Natural killer cell treated with Interleukin-12 subunit alpha and Interleukin-12 subunit beta and Interleukin-15 and Interleukin-18, amount 100 ng/mL, for 72 hours (primary cell): ENCODE data around the gene SHC2. TPM values are rescaled to one million over a fixed set of nuclear protein-coding genes. Genes with fewer than 3 reads are reported as not detected.
A peak's percentile ranks its signal among the peaks of the same experiment; 100 is the strongest.

Experiments
- ATAC-seq, 2 donors: fragments of 150-1000 bp; cut with Tn5 transposase in 1 of 2; sonication (Bioruptor Pico), chemical (Tn5 transposase) in 1 of 2; 2 replicates each; pipeline ENCODE4 v1.10.0; 2021
- DNase-seq: peaks from one replicate; pipeline ENCODE4 v3.0.0; 2022; ENCODE audit warnings: low spot score
- H3K27ac Mint-ChIP-seq, 2 donors: 1 replicate in 1 of 2; 2 replicates in 1 of 2; pipeline ENCODE4 v1.8.0; 2022; ENCODE audit warnings: mixed read lengths in 2 of 2, mild to moderate bottlenecking in 1 of 2, moderate library complexity in 1 of 2
- H3K27me3 Mint-ChIP-seq, 2 donors: 1 replicate in 1 of 2; 2 replicates in 1 of 2; pipeline ENCODE4 v1.8.0; 2022; ENCODE audit warnings: mixed read lengths in 2 of 2
- H3K36me3 Mint-ChIP-seq: one replicate; pipeline ENCODE4 v1.8.0; 2022; ENCODE audit warnings: mixed read lengths
- H3K4me1 Mint-ChIP-seq, 2 donors: 1 replicate in 1 of 2; 2 replicates in 1 of 2; pipeline ENCODE4 v1.8.0; 2022; ENCODE audit warnings: low read depth in 2 of 2, mixed read lengths in 2 of 2, mild to moderate bottlenecking in 1 of 2
- H3K4me3 Mint-ChIP-seq: one replicate; pipeline ENCODE4 v1.8.0; 2022; ENCODE audit warnings: mixed read lengths
- H3K9me3 Mint-ChIP-seq: 2 replicates; pipeline ENCODE4 v1.8.0; 2022; ENCODE audit warnings: mixed read lengths
- total RNA-seq, 2 donors: library from RNA; stranded (reverse); gene quantifications; one replicate each; pipeline ENCODE4 v1.2.3, GENCODE V29; 2022

Gene SHC2
- total RNA-seq, 2 donors from 2014 or later, result 0.67 TPM; not detected in 1

DNA sequence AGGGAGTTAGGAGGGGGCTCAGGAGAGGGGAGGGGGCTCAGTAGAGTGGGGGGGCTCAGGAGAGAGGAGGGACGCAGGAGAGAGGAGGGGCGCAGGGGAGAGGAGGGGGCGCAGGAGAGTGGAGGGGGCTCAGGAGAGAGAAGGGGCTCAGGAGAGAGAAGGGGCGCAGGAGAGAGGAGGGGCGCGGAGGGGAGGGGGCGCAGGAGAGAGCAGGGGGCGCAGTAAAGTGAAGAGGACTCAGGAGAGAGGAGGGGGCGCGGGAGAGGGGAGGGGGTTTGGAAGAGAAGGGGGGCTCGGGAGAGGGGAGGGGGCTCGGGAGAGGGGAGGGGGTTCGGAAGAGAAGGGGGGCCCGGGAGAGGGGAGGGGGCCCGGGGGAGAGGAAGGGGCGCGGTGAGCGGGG lies 36.2 kb upstream of the SHC2 start:
- Mint-ChIP-seq H3K27me3 (peaks cover 8 to 11% of the 10 kb centered on the region in 2 donors), H3K36me3 (peaks cover 6% of the 10 kb centered on the region), H3K27ac (no peak overlapping the region), H3K4me1 (peaks cover 6 to 18% of the 10 kb centered on the region in 2 donors), H3K9me3 (no peaks in the 10 kb centered on the region), H3K4me3 (no peak overlapping the region)
- DNase-seq (no peak), ATAC-seq (no peak)

- DNase-seq, result no peak
- no peak for ATAC-seq
- Mint-ChIP-seq H3K4me1 (peaks cover 6 to 18% of the 10 kb centered on the region in 2 donors), H3K36me3 (peaks cover 6% of the 10 kb centered on the region), H3K9me3 (no peaks in the 10 kb centered on the region), H3K27ac (no peak within 1 kb of the TSS), H3K4me3 (no peak within 1 kb of the TSS), H3K27me3 (peaks cover 8 to 11% of the 10 kb centered on the region in 2 donors)
Measured at GRCh38 chr19:496112-496665, 35.4 kb upstream of the SHC2 start, which contains the start of gene MADCAM1. MADCAM1 (plus strand) TSS chr19:496486; CDS start chr19:496500, 14 bp downstream.

DNA sequence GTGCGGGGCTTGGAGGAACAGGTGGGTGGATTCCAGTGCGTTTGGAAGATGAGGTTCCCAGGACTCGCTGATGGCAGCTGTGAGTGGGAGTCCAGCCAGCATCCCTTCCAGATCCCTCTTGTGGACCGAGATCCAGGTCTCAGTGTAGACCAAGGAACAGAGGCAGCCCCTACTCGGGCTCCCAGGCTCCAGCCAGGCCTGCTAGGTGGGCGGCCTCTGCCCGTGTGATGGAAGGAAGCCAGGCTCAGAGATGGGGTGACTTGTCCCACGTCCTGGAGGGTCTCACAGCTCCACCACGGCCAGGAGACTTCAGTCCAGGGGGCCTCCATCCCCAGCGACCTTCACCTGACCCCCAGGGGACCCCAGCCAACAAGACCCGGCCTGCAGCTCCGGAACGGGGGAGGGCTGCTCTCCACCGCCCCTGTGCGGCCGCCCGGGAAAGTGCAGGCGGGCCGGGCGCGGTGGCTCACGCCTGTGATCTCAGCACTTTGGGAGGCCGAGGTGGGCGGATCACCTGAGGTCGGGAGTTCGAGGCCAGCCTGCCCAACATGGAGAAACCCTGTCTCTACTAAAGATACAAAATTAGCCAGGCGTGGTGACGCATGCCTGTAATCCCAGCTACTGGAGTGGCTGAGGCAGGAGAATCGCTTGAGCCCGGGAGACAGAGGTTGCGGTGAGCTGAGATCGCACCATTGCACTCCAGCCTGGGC lies 34.7 kb upstream of the SHC2 start:
- Mint-ChIP-seq H3K9me3 (no peaks in the 10 kb centered on the region), H3K27ac (no peak overlapping the region), H3K27me3 (peaks cover 8 to 11% of the 10 kb centered on the region in 2 donors), H3K4me3 (no peak overlapping the region), H3K36me3 (peaks cover 6% of the 10 kb centered on the region), H3K4me1 (peaks cover 6 to 18% of the 10 kb centered on the region in 2 donors)
- ATAC-seq, result peak; percentile 47 to 52
- no peak for DNase-seq

DNA sequence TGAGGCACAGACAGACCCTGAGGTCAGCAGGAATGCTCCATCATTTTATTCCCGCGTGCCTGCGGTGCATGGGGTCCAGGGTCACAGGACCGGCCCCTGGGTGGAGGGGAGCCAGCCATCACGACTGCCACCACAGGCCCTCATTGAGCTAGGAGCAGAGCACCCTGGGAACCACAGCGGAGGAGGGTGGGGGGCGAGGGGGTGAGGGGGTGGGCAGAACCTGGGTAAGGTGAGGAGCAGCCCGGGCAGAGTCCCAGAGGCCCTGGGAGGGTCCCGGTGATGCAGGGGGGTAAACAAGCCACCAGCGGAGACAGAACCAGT lies 34.2 kb upstream of the SHC2 start:
- peaks cover 8 to 11% of the 10 kb centered on the region in 2 donors for H3K27me3 Mint-ChIP-seq

DNA sequence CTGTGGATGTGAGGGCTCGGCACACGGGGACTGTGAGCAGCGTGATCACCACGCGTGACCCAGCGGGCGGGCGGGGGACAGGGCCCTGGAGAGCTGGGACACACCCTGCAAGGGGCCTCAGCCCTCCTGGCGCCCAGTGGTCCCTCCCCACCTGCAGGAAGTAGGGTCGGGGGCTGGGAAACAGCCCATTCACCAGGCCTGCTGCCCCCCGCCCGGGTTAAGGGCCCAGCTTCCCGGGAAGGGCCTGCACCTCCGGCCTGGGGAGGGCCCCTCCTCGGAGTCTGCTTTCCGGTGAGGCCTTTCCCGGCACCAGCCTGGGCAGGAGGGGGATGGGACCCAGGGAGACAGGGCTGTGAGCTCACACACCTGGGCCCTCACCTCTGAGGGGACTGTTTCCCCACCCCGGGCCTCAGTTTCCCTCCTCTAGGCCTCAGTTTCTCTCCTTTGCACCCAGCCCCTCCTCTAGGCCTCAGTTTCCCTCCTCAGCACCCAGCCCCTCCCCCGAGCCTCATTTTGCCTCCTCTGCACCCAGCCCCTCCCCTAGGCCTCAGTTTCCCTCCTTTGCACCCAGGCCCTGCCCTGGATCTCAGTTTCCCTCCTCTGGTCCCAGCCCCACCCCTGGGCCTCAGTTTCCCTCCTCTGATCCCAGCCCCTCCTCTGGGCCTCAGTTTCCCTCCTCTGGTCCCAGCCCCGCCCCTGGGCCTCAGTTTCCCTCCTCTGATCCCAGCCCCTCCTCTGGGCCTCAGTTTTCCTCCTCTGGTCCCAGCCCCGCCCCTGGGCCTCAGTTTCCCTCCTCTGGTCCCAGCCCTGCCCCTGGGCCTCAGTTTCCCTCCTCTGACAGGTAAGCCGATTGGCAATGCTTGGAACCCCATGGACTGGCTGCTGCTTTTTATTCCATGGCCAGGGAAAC lies 33.6 kb upstream of the SHC2 start:
- peaks cover 6 to 8% of the 10 kb centered on the region in 2 donors for H3K27me3 Mint-ChIP-seq
- no peak for DNase-seq
- H3K9me3 Mint-ChIP-seq, result no peaks in the 10 kb centered on the region
- peaks cover 6% of the 10 kb centered on the region for H3K36me3 Mint-ChIP-seq
- peaks cover 12 to 16% of the 10 kb centered on the region in 2 donors for H3K4me1 Mint-ChIP-seq
- no peak for ATAC-seq
- peak overlapping the region; percentile 11 to 18 for H3K27ac Mint-ChIP-seq
- no peak overlapping the region for H3K4me3 Mint-ChIP-seq

More for the DNA sequence above, 34.2 kb upstream of the SHC2 start:
- H3K4me1 Mint-ChIP-seq, result peaks cover 7 to 18% of the 10 kb centered on the region in 2 donors
- no peaks in the 10 kb centered on the region for H3K9me3 Mint-ChIP-seq
- no peak overlapping the region for H3K27ac Mint-ChIP-seq
- no peak overlapping the region for H3K4me3 Mint-ChIP-seq
- ATAC-seq (no peak), DNase-seq (no peak)
- peaks cover 6% of the 10 kb centered on the region for H3K36me3 Mint-ChIP-seq

DNA sequence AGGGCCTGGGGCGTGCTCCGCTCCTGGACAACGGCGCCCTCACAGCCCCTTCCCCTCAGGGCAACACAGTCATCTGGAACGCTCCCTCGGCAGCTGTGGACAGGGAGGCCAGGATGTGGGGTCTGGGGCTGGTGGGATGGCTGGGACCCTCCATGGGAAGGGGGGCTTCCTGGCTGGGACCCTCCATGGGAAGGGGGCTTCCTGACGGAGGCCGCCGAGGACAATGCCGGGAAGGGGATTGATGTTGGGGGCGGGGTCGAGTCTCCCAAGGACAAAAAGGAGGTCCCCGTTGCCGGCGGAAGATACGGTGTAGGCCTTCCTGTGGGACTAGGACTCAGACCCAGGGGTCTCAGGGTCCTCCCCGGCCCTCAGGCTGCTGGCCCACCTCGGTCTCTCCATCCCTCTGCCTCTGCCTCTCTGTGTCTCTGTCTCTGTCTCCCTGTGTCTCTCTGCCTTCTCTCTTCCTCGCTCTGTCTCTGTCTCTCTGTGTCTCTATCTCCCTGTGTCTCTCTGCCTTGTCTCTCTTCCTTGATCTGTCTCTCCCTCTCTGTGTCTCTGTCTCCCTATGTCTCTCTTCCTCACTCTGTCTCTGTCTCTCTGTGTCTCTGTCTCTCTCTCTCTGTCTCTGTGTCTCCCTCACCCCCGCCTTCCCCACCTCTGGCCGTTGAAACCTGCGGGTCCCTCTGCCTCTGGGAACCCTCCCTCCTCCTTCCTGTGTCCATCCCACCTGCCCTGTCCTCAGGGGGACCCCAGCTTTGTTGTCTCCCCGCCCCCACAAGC lies 32.7 kb upstream of the SHC2 start:
- H3K4me1 Mint-ChIP-seq, result peaks cover 12% of the 10 kb centered on the region in 2 donors
- no peak for ATAC-seq
- no peak overlapping the region for H3K4me3 Mint-ChIP-seq
- H3K9me3 Mint-ChIP-seq, result no peaks in the 10 kb centered on the region
- DNase-seq, result no peak
- H3K36me3 Mint-ChIP-seq, result peaks cover 6% of the 10 kb centered on the region
- peak overlapping the region; percentile 11 to 18 for H3K27ac Mint-ChIP-seq
- peaks cover 0 to 4% of the 10 kb centered on the region in 2 donors for H3K27me3 Mint-ChIP-seq

- Mint-ChIP-seq H3K4me3 (no peak overlapping the region), H3K36me3 (peaks cover 6% of the 10 kb centered on the region), H3K4me1 (peaks cover 9 to 12% of the 10 kb centered on the region in 2 donors), H3K9me3 (no peaks in the 10 kb centered on the region), H3K27me3 (no peaks in the 10 kb centered on the region), H3K27ac (no peak overlapping the region)
- DNase-seq (no peak), ATAC-seq (no peak)
Measured at GRCh38 chr19:492091-492531, 31.3 kb upstream of the SHC2 start.

- H3K27ac Mint-ChIP-seq, result no peak overlapping the region
- H3K27me3 Mint-ChIP-seq, result peaks cover 0 to 1% of the 10 kb centered on the region in 2 donors
- ATAC-seq, result no peak
- H3K36me3 Mint-ChIP-seq, result peaks cover 6% of the 10 kb centered on the region
- DNase-seq, result no peak
- no peaks in the 10 kb centered on the region for H3K9me3 Mint-ChIP-seq
- H3K4me3 Mint-ChIP-seq, result no peak overlapping the region
- H3K4me1 Mint-ChIP-seq, result peaks cover 9 to 12% of the 10 kb centered on the region in 2 donors
Measured at GRCh38 chr19:491146-491741, 30.4 kb upstream of the SHC2 start.

DNA sequence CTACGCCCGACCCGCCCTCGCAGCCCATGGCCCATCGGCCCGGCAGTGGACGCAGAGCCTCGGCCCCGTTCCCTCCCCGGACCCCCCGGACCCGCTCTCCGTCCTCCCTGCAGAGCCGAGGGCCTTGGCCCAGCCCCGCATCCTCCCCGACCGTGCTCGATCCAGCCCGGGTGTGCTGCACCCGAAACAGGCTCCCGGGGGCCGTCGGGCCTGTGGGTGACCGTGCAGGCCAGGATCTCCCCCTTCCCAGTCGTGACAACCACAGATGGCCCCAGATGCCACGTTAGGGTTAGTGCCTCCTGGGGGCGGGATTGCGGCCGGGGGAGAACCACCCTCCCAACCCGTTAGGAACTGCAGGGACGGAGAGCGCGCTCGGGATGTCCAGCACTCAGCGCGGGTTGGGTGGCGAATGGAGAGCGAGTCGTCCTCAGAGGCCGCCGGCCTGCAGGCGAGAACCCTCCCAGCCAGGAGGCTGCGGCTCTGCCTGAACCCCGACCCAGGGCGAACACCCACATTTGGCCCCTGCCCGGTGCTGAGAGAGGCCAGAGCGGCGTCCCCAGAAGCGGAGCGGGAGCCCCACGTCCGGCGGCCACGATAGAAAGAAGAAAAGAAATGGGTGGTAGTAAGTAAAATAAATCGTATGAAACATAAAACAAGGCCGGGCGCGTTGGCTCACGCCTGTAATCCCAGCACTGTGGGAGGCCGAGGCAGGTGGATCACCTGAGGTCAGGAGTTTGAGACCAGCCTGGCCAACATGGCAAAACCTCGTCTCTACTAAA lies 28.8 kb upstream of the SHC2 start:
- Mint-ChIP-seq H3K27ac (peak overlapping the region; percentile 28 to 53), H3K4me3 (peak overlapping the region; percentile 66), H3K9me3 (no peaks in the 10 kb centered on the region), H3K36me3 (peaks cover 6% of the 10 kb centered on the region), H3K4me1 (peaks cover 9 to 12% of the 10 kb centered on the region in 2 donors), H3K27me3 (peaks cover 0 to 3% of the 10 kb centered on the region in 2 donors)
- ATAC-seq, result peak in 1 of 2 donors; percentile 34
- no peak for DNase-seq

DNA sequence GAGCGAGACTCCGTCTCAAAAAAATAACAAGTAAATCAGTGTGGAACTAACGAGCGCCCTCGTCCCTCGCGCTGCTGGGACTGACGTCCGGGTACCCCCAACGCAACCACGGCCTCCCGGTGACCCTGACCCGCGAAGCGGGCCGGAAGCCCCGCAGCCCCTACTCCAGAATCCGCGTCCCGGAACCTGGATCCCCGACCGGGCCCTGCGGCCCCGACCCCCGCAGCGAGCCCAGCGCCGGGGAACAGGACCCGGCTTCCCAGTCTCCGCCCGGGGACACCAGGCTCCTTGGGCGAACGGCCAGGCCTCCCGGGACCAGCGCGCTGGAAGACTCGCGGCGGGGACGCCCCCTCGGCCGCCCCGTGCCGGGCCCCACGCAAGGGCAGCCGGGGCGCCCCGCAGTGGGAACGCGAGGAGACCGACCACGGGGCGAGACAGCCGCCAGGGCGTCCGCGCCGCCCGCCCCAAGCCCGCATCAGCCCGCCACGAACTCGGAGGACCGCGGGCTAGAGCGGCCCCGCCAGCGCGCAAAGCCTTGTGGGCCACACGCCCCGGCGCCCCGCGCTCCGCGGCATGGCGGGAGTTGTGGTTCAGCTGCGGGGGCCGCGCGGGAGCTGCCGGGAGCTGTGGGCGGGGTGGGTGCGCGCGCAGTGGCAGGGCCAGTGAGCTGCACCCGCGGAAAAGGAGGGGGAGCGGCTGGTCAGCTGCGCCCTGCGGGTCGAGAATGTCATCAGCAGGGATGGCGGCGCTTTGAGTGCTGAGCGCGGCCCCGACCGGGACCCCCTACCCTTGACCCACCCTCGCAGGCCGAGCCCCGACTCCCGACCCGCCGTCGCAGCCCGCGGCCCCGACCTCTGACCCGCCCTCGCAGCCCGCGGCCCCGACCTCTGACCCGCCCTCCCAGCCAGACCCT lies 27.9 kb upstream of the SHC2 start:
- Mint-ChIP-seq H3K36me3 (peaks cover 4% of the 10 kb centered on the region), H3K27me3 (peaks cover 0 to 7% of the 10 kb centered on the region in 2 donors), H3K4me3 (peak overlapping the region; percentile 78), H3K9me3 (no peaks in the 10 kb centered on the region), H3K27ac (peak overlapping the region; percentile 66 to 89), H3K4me1 (peaks cover 7 to 10% of the 10 kb centered on the region in 2 donors)
- DNase-seq (peak; percentile 98), ATAC-seq (peak; percentile 96 to 97)

DNA sequence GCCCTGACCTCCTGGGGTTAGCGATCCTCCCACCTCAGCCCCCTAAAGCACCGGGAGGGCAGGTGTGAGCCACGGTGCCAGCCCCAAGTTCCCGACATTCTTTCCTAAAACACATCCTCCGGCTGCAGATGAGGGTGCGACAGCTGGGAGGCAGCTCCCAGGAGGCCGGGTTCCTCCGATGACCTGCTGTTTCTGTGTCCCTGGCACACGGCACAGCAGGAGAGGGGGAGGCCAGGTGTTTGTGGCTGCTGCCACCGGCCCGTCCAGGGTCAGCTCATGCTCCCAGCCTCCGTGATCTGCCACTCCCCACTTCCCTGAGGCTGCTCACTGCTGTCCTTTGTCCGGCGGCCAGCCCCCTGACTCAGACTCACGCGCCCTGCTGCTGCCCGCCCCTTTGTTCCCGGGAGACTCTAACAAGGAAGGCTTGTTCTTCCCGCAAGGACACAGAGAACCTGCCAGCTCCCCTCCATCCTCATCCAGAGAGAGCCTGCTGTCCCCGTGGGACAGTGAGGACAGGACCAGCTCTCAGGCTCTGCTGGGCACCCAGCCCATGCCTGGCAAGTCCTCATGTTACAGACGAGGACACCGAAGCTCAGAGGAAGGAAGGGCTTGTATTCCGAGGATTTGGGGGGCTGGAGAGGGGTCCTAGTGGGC lies 24.9 kb upstream of the SHC2 start:
- H3K9me3 Mint-ChIP-seq, result peaks cover 8% of the 10 kb centered on the region
- H3K4me1 Mint-ChIP-seq, result peaks cover 10 to 14% of the 10 kb centered on the region in 2 donors
- DNase-seq (no peak), ATAC-seq (no peak)
- H3K27ac Mint-ChIP-seq, result no peak overlapping the region
- H3K36me3 Mint-ChIP-seq, result peaks cover 2% of the 10 kb centered on the region
- H3K4me3 Mint-ChIP-seq, result no peak overlapping the region
- H3K27me3 Mint-ChIP-seq, result peaks cover 0 to 8% of the 10 kb centered on the region in 2 donors
